ENCODE results near the gene C19orf73.

GRCh38 chr19:49165865-49166301, 46.9 kb upstream of the C19orf73 start:
- TF ChIP-seq CTCF (IDR thresholded peaks at IDR 0.05) = peak in 2 of 4 experiments; percentile 5 to 14
- no peak for TF ChIP-seq POLR2AphosphoS5 (IDR thresholded peaks at IDR 0.05)

Data from prostate gland (tissue), 2 donors.